Measurements from ENCODE around the gene OPRL1.
A peak's percentile ranks its signal among the peaks of the same experiment; 100 is the strongest.
"Not testable (repeated sequence)": the region's sequence is repeated elsewhere in the genome, so short reads cannot be mapped to it uniquely, and the experiment has no call there.

The OPRL1 gene

GRCh38 chr20:64073476-64074183 is 6.3 kb upstream of the OPRL1 start:
- DNase-seq: no peak

GRCh38 chr20:64074184-64074789 is 5.6 kb upstream of the OPRL1 start:
- no peak for DNase-seq

DNA sequence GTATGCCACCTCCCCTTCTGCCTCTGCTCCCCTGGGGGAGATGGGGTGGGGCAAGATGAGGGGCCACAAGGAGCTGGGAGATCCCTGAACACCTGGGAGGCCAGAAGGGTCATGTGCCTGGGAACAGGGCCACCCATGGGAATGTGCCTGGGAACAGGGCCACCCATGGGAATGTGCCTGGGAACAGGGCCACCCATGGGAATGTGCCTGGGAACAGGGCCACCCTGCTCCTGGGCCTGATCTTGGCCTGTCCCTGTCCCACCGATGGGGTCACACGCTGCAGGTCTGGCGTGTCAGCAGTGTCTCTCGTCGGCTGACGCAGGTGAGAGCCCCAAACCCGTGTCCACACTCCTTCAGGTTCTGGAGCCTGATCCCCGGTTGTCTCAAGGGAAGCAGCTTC is 4.9 kb upstream of the OPRL1 start:
- no peak for DNase-seq

GRCh38 chr20:64075556-64075955 is 4.3 kb upstream of the OPRL1 start:
- no peak for DNase-seq

GRCh38 chr20:64076061-64076997 is 3.6 kb upstream of the OPRL1 start:
- DNase-seq: no peak

DNA sequence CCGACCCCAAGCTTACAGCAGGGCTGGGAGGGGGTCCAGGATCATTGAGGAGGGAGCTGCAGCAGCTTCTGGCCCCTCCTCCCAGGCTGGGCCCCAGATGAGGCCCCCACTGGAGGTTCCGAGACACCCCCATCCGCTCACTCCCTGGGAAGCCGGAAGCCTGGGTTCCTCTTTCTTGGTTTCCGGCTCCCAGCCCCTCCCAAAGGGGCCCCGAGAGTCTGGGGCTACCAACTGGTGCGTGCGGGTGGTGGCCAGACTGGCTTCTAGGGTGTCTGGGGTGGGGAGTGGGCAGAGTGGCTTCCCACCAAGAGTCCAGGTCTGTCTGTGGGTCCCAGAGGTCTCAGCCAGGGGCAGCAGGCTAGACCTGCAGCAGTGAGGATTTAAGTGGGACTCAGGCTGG is 2.8 kb upstream of the OPRL1 start:
- no peak for DNase-seq

DNA sequence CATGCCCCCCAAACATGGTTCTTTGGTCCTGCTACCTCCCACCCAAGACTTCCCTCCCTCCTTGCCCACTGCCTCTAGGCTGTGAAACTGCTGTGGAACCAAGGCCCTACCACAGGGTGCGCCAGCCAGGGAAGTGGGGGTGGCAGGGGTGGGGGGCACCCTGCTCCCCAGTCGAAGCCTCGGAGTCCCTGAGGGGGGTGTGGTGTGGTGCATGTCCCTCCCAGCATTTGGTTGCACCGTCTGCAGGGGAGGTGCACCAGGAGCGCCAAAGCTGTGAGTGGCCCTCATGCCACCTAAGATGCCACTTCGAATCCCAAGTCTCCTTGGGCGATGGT is 2.4 kb upstream of the OPRL1 start:
- DNase-seq: no peak

DNA sequence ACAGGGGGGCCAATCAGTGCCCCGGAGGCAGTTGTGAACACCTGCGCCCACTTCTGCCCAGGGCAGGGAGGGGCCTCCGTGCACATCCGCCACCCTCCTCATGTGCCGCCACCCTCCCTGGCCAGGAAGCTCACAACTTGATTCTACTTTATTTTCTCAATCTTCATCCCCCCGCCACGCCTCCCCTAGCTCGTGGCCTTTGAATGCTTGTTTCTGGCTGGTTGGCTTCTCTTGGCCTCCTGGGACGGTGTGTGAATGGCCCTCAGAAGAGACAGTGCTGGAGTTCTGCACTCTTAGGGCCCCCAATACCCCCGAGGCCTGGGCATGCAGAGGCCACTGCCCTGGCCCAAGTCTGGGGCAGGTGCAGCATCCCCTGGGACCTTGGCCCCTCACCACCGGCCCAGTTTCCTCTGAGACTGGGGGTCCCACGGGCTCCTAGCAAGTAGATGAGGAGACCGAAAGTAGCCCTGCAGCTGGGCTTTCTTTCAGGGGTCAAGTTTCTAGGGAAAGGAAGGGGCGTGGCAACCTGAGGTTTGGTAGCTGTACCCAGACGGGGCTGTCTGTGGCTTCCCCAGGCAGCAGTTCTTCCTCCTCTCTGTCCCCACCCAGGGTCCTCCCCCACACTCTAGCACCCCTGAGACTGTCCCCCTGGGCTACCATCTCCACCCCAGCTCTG is 1.9 kb upstream of the OPRL1 start:
- DNase-seq: no peak

DNA sequence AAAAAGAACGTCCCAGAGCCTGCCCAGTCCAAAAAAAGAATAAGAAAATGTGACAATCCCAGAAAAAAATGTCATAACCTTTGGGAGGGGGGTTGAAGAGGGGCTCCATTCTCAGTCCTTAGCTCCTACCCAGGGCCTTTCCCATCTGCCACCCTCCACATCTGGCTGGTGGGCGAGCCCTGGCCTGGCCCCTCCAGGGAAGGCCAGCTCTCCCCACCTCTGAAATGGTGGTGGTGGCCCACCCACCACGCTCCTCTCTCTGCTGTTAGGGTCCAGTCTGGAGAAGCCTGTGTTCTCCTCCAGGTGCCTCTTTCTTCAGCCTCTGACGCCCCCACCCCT is 979 bp upstream of the OPRL1 start:
- DNase-seq: no peak

DNA sequence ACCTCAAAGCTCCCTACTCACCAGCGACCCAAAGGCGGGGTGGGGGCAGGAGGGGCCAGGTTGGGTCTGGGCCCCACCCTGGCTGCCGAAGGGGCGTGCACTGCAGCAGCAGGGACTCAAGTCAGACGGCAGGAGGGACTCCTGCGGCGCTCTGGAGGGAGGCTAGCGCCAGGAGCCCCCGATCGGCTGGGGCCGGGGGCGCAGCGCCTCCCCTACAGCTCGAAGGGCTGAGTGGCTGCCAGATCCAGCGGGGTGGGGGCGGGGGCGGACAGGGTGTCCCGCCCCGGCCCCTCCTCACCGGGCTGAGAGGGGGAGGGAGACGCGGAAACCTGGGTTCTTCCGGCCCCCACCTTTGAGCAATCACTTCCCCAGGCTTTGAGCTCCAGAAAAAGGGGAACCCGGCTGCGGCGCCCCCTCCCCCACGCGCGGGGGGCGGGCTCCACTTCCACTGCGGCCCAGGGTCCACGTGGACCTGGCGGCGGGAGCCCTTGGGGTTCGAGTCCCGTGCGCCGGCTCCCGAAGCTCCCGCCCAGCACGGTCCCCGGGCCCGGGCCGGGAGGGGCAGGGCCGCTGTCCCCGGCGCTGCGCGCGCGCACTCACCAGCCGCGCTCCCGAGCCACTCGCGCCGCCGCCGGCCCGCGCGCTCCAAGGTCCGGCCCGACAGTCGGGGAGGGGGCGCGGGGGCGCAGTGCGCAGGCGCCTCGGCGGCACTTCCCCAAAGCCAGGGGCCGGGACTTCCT is 439 bp upstream of the OPRL1 start, which contains the start of gene RGS19:
RGS19 (minus strand) TSS at position 246 of the 740 bp plus-strand sequence. CDS start 2,632 bp downstream, outside the sequence.
- peak; percentile 28 for DNase-seq

DNA sequence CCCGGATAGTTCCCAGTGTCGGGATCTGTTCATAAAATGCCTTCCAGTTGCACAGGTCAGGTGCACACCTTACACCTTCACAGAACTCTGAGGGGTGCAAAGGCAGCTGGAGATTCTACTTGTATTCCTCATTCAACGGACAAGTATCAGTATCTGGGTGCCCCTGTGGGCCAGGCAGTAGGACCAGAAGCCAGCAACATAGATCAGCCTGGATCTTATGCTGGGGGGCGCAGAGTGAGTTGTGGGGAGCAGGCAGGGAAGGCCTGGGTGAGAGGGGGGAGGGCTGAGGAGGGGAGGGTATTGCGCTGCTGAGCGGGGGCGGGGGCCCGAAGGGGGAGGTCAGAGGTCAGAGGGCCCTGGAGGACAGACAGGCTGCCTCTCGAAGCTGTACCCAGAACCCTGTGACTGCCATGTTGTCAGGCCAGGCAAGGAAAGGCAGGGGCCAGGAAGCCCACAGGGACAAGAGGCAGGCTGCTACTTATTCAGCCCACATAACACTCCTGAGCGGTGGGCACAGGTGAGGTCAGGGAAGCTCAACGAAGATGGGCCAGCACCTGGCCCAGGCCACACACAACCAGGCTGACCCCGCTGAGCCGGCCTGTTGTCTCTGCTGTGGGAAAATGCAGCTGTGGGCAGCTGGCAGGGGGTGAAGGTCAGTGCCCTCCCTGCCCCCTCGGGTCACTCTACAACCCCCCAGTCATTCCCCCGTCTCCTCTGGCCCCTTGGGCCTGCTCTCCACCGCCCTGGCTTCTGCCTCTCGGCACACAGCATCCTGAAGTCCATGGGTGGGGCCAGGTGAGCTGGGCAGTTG is 1.1 kb downstream of the OPRL1 start:
- no peak for DNase-seq

- DNase-seq: no peak
These were observed 1.7 kb downstream of the OPRL1 start for GRCh38 chr20:64081624-64081964.

DNA sequence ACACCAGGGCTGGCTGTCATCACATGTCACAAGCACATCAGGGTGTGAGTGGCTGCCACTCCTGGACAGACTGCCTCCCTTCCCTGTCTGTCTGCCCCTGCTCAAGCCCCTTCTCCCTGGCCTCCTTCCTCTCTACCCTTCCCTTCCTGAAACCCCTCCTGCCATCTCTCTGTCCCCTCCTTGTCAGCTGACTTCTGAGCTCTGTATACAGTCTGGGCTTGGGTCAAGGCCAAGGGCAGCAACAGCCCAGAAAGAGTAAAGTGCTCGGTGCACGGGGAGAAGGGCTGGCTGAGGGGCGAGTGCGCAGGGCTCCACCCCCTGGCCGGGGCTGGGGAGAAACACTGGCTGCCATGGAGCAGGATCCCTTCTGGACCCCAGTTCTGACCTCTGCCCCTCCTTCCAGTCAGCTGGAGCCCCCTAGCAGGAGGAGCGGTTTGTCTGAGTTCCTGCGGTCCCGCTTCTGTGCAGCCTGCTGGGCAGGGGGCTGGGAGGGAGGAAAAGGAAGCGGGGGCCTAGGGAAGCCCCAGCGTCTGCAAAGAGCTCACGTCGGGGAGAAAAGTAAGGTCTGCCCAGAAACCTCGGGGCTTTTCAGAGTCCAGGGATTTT is 2.3 kb downstream of the OPRL1 start:
- DNase-seq: no peak

GRCh38 chr20:64082820-64083377 is 3.0 kb downstream of the OPRL1 start:
- no peak for DNase-seq

GRCh38 chr20:64083378-64083803 is 3.5 kb downstream of the OPRL1 start:
- peak; percentile 76 for DNase-seq

- peak; percentile 33 for DNase-seq
These were observed 4.2 kb downstream of the OPRL1 start, which contains the start of gene LKAAEAR1 for GRCh38 chr20:64083804-64084684. Gene LKAAEAR1, minus strand, starts transcription at chr20:64084398. Its CDS starts 179 bp downstream, at chr20:64084219.

DNA sequence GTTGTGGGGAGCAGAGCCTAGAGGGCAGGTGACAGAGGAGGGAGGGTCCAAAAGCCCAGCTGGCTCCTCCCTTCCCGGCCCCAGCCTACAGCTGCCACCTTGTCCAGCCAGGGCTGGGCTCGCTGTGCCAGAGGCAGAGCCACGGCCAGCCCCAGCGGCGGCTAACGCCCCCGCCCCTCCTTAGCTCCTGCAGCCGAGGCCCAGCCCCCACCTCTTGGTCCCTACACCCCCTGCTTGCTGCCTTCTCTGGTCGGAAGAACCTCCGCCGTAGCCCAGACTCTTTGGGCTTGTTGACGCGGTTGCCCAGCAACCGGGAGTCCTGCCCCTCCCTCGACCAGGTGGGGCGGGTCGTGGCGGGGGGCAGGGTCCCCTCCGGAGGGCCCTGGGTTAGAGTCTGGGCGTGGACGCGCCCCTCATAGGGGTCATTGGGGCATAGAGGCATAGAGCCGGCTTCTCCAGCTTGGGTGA is 4.8 kb downstream of the OPRL1 start:
- DNase-seq: peak; percentile 45

DNA sequence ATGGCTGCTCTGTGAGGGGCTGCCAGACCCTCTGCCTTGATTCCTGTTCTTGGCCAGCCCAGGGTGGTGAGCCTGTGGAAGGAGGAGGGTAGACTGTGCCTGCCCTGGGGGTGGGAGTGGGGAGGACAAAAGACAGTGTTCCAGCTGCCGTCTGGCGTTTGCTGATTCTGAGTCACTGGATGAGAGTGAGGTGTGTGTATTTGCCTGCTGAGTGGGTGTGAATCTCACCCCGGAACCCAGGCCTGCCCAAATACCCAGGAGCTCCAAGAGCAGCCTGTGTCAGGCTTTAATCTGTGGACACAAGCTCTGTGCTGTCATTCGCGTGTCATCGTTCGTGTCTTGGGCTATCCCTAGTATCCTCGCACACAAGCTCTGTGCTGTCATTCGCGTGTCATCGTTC is 6.9 kb downstream of the OPRL1 start:
- no peak for DNase-seq

DNA sequence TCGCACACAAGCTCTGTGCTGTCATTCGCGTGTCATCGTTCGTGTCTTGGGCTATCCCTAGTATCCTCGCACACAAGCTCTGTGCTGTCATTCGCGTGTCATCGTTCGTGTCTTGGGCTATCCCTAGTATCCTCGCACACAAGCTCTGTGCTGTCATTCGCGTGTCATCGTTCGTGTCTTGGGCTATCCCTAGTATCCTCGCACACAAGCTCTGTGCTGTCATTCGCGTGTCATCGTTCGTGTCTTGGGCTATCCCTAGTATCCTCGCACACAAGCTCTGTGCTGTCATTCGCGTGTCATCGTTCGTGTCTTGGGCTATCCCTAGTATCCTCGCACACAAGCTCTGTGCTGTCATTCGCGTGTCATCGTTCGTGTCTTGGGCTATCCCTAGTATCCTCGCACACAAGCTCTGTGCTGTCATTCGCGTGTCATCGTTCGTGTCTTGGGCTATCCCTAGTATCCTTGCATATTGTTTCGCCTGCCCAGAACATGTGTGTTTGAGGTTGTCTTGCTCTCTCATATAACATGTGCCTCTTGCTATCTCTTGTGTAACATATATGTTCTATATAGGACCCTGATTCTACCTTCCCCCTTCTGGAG is 7.4 kb downstream of the OPRL1 start:
- DNase-seq: not testable (repeated sequence)
